DOHH2 (cell line): ENCODE data around the gene POLR2I.
"Not testable (repeated sequence)": the region's sequence is repeated elsewhere in the genome, so short reads cannot be mapped to it uniquely, and the experiment has no call there.

Experiments
- H3F3A ChIP-seq: fragments of 200-600 bp; sonication (generic), shearing (Covaris generic); 2 replicates; pipeline ENCODE4 v1.6.0; 2016; ENCODE audit warnings: antibody characterized with exemption, mild to moderate bottlenecking; ENCODE audit not compliant: control insufficient read depth, insufficient read depth
- H3K27ac ChIP-seq: fragments of 200-600 bp; sonication (generic); 2 replicates; pipeline ENCODE4 v1.5.1; 2014; ENCODE audit warnings: low read depth, mild to moderate bottlenecking, low read length, moderate library complexity
- H3K27me3 ChIP-seq: fragments of 200-600 bp; sonication (generic); 2 replicates; pipeline ENCODE4 v1.6.1; 2014; ENCODE audit warnings: mild to moderate bottlenecking, low read length, mixed read lengths; ENCODE audit not compliant: control insufficient read depth
- H3K36me3 ChIP-seq: fragments of 200-600 bp; sonication (generic); 2 replicates; pipeline ENCODE4 v1.6.1; 2014; ENCODE audit warnings: mild to moderate bottlenecking, low read length, moderate library complexity, mixed read lengths; ENCODE audit not compliant: control insufficient read depth
- H3K4me1 ChIP-seq: fragments of 200-600 bp; sonication (generic); 2 replicates; pipeline ENCODE4 v1.6.1; 2014; ENCODE audit warnings: mild to moderate bottlenecking, low read length, mixed read lengths; ENCODE audit not compliant: control insufficient read depth
- H3K4me2 ChIP-seq: fragments of 200-600 bp; sonication (generic); 2 replicates; pipeline ENCODE4 v1.6.0; 2014; ENCODE audit warnings: mild to moderate bottlenecking, low read length, moderate library complexity
- H3K4me3 ChIP-seq: fragments of 200-600 bp; sonication (generic); 2 replicates; pipeline ENCODE4 v1.5.1; 2014; ENCODE audit warnings: mild to moderate bottlenecking, low read length, mixed read lengths
- H3K79me2 ChIP-seq: fragments of 200-600 bp; sonication (generic); 2 replicates; pipeline ENCODE4 v1.6.1; 2014; ENCODE audit warnings: mild to moderate bottlenecking, low read length, mixed read lengths; ENCODE audit not compliant: control insufficient read depth
- H3K9me2 ChIP-seq: fragments of 200-600 bp; sonication (generic); replicated peaks from 2 replicates; pipeline ENCODE4 v1.6.1; 2014; ENCODE audit warnings: mild to moderate bottlenecking, low read length, mixed read lengths; ENCODE audit not compliant: control insufficient read depth
- H3K9me3 ChIP-seq: fragments of 200-600 bp; sonication (generic); 2 replicates; pipeline ENCODE4 v1.6.1; 2014; ENCODE audit warnings: antibody characterized with exemption, low read length, mixed read lengths; ENCODE audit not compliant: control insufficient read depth, insufficient read depth
- H4K20me1 ChIP-seq: fragments of 200-600 bp; sonication (generic); 2 replicates; pipeline ENCODE4 v1.6.0; 2014; ENCODE audit warnings: low read depth, mild to moderate bottlenecking, antibody characterized with exemption, low read length, moderate library complexity; ENCODE audit not compliant: control insufficient read depth, insufficient read depth
- CTCF ChIP-seq: fragments of 200-600 bp; sonication (generic); IDR thresholded peaks from one replicate; pipeline ENCODE4 v1.5.1; 2014; ENCODE audit warnings: antibody characterized with exemption, mild to moderate bottlenecking, low read depth, low read length; ENCODE audit not compliant: poor library complexity, severe bottlenecking
- EZH2phosphoT487 ChIP-seq: fragments of 200-600 bp; sonication (generic); IDR thresholded peaks from 2 replicates; pipeline ENCODE4 v1.6.1; 2017; ENCODE audit warnings: borderline replicate concordance, mild to moderate bottlenecking, antibody characterized with exemption, low read length, moderate library complexity, mixed read lengths

The POLR2I gene

GRCh38 chr19:36072081-36072480, 42.6 kb downstream of the POLR2I start:
- Histone ChIP-seq H3K4me1 (no peaks in the 10 kb centered on the region), H3K4me2 (no peak overlapping the region), H3K4me3 (no peak overlapping the region), H3K27ac (no peak overlapping the region), H4K20me1 (no peaks in the 10 kb centered on the region), H3K9me2 (no peaks in the 10 kb centered on the region), H3K27me3 (no peaks in the 10 kb centered on the region), H3F3A (no peaks in the 10 kb centered on the region), H3K79me2 (no peaks in the 10 kb centered on the region), H3K36me3 (peaks cover 70% of the 10 kb centered on the region), H3K9me3 (no peaks in the 10 kb centered on the region)
- TF ChIP-seq EZH2phosphoT487: no peak
- TF ChIP-seq CTCF: no peak

- not testable (repeated sequence) for H3K27me3 ChIP-seq, H3F3A ChIP-seq, H3K79me2 ChIP-seq, H4K20me1 ChIP-seq, H3K27ac ChIP-seq, H3K4me1 ChIP-seq, H3K4me2 ChIP-seq, H3K4me3 ChIP-seq, H3K9me2 ChIP-seq, H3K9me3 ChIP-seq
- H3K36me3 ChIP-seq: peaks cover 71% of the 10 kb centered on the region
Measured at GRCh38 chr19:36068810-36069499, 45.7 kb downstream of the POLR2I start.

- Histone ChIP-seq H3F3A (no peaks in the 10 kb centered on the region), H3K9me3 (no peaks in the 10 kb centered on the region), H3K4me2 (no peak overlapping the region), H3K27me3 (no peaks in the 10 kb centered on the region), H3K4me3 (no peak overlapping the region), H3K4me1 (no peaks in the 10 kb centered on the region), H3K36me3 (peaks cover 69% of the 10 kb centered on the region), H3K27ac (no peak overlapping the region), H3K9me2 (no peaks in the 10 kb centered on the region), H4K20me1 (no peaks in the 10 kb centered on the region), H3K79me2 (peaks cover 2% of the 10 kb centered on the region; the same call in 1 of the 2 replicates)
- no peak for TF ChIP-seq CTCF
- no peak for TF ChIP-seq EZH2phosphoT487
Measured at GRCh38 chr19:36067681-36068080, 47.0 kb downstream of the POLR2I start.

GRCh38 chr19:36064826-36065225, 49.8 kb downstream of the POLR2I start:
- Histone ChIP-seq H3K9me3 (no peaks in the 10 kb centered on the region), H3K4me1 (no peaks in the 10 kb centered on the region), H3F3A (no peaks in the 10 kb centered on the region), H3K9me2 (no peaks in the 10 kb centered on the region), H4K20me1 (no peaks in the 10 kb centered on the region), H3K4me2 (no peak overlapping the region), H3K79me2 (peaks cover 18% of the 10 kb centered on the region), H3K4me3 (no peak overlapping the region), H3K27ac (no peak overlapping the region), H3K36me3 (peaks cover 72% of the 10 kb centered on the region), H3K27me3 (no peaks in the 10 kb centered on the region)
- TF ChIP-seq CTCF (no peak), EZH2phosphoT487 (no peak)
